ENCODE data around the gene TBC1D17.

Gene TBC1D17

GRCh38 chr19:49848938-49849337 lies 28.6 kb upstream of the TBC1D17 start:
- DNase-seq (ENCODE audit: low read depth), result no peak

DNA sequence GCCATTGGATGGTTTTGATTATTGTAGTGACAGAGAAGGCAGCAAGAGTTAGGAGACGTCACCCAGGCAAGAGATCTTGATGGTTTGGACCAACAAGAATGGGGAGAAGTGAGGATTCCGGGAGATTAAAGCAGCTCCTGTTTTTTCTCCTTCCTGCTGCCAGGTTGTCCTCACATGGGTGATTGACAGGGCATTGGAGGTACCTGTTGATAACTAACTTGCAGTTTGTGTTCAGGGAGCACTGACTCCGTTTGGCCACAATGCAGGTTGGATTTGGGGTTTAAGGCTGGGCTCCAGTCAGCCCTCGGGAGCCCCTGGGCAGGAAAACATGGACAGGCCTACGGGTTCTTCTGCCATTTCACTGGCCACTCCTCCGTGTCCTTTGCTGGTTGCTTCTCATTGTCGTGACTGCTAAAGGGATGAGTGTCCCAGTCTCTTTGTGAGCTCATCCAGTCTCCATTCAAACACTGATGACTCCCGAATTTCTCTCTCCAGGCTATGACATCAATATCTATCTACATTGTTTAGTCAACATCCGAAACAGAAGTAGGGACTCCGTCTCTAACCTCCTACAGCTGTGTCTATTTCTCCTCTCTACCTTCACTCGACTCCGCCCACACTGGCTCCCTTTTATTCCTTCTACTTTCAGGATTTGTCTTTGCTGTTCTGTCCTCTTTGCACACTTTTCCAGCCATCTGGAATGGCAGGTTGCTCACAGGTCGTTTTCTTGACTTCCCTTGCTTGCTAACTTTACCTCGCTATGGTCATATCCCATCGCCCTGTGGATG lies 27.9 kb upstream of the TBC1D17 start:
- DNase-seq (ENCODE audit: low read depth), result no peak

GRCh38 chr19:49850221-49850486 lies 27.3 kb upstream of the TBC1D17 start:
- DNase-seq (ENCODE audit: low read depth), result no peak

GRCh38 chr19:49850487-49851342 lies 26.8 kb upstream of the TBC1D17 start, which contains the start of gene PTOV1:
PTOV1 (plus strand) TSS chr19:49851159.
- DNase-seq (ENCODE audit: low read depth), result peak; percentile 81

- no peak for DNase-seq (ENCODE audit: low read depth)
Observed at GRCh38 chr19:49851456-49852259, 25.8 kb upstream of the TBC1D17 start.

DNA sequence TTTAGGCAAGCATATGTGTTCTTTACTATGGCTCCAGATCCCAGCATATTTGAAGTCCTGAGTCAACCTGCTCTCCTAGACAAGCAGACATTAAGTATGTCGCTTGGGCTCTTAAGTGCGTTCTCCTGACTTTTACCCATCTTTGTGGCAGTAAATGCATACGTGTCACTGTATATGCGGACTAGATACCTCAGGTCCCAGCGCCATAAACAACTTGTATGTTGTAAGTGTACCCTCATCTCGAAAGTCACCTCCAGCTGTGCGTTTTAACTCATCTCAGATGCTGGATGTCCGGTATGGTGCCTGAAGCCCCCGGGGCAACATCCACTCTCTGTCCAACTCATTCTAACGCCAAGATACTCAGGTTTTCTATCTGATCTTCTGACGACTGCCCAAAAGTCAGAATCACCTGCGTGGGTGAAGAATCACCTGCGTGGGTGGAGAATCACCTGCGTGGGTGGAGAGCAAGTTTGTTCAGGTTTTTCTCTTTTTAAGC lies 24.8 kb upstream of the TBC1D17 start:
- DNase-seq (ENCODE audit: low read depth), result no peak

- no peak for DNase-seq (ENCODE audit: low read depth)
Observed at GRCh38 chr19:49853852-49854377, 23.6 kb upstream of the TBC1D17 start.

DNA sequence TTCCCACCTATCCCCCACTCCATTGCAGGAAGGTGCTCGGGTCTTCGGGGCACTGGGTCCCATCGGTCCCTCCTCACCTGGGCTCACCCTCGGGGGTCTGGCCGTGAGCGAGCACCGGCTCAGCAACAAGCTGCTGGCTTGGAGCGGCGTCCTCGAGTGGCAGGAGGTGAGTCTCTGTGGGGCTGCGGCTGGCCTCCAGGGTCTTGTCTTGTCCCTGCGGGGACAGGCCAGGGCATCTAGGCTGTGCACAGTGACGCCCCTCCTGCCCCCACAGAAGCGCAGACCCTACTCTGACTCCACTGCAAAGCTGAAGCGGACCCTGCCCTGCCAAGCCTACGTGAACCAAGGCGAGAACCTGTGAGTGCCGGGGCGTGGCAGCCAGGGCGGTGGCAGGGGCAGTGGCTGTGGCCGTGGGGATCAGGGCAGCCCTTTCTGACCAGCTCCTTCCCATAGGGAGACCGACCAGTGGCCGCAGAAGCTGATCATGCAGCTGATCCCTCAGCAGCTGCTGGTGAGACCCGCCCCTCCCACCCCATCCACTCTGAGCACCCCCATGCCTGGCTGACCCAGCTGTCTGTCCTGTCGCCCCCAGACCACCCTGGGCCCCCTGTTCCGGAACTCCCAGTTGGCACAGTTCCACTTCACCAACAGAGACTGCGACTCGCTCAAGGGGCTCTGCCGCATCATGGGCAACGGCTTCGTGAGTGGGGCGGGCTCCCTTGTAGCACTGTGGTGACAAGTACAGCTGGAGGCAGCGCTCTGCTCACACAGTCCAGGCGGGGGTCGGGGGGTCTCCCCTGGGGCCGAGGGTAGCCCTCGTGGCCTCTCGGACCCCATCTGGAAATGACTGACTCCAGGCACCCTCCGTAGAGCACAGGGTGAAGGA lies 22.9 kb upstream of the TBC1D17 start:
- no peak for DNase-seq (ENCODE audit: low read depth)

GRCh38 chr19:49855277-49855675 lies 22.2 kb upstream of the TBC1D17 start:
- no peak for DNase-seq (ENCODE audit: low read depth)

GRCh38 chr19:49855676-49856573 lies 21.6 kb upstream of the TBC1D17 start:
- DNase-seq (ENCODE audit: low read depth), result no peak

DNA sequence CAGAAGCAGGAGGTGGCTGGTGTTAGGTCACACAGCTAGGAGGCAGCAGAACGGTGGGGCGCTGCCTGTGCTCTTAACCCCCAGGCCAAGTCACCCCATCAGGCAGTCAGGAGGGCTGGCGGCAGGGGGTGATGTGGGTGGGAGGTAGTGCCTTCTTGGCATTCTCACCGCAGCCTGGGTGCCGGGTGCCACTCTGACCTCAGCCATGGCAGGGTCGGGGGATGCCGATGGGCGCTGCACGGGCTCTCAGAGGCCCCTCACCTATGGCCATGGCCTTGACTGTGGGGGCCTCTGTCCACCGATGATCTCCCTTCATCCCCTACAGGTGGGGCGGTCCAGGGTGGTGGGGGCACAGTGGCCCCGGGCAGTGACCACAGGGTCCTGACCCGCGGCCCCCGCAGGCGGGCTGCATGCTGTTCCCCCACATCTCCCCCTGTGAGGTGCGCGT lies 20.9 kb upstream of the TBC1D17 start:
- DNase-seq (ENCODE audit: low read depth), result no peak

- DNase-seq (ENCODE audit: low read depth), result no peak
Observed at GRCh38 chr19:49857061-49857837, 20.3 kb upstream of the TBC1D17 start.

DNA sequence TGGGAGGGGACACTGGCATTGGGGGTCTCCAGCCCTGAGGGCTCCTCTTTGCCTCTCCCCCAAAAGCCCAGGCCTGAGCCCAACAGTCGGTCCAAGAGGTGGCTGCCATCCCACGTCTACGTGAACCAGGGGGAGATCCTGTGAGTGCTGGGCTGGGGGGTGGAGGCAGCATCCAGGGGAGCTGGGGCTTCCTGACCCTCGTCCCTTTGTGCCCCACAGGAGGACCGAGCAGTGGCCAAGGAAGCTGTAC lies 19.7 kb upstream of the TBC1D17 start:
- DNase-seq (ENCODE audit: low read depth), result no peak

DNA sequence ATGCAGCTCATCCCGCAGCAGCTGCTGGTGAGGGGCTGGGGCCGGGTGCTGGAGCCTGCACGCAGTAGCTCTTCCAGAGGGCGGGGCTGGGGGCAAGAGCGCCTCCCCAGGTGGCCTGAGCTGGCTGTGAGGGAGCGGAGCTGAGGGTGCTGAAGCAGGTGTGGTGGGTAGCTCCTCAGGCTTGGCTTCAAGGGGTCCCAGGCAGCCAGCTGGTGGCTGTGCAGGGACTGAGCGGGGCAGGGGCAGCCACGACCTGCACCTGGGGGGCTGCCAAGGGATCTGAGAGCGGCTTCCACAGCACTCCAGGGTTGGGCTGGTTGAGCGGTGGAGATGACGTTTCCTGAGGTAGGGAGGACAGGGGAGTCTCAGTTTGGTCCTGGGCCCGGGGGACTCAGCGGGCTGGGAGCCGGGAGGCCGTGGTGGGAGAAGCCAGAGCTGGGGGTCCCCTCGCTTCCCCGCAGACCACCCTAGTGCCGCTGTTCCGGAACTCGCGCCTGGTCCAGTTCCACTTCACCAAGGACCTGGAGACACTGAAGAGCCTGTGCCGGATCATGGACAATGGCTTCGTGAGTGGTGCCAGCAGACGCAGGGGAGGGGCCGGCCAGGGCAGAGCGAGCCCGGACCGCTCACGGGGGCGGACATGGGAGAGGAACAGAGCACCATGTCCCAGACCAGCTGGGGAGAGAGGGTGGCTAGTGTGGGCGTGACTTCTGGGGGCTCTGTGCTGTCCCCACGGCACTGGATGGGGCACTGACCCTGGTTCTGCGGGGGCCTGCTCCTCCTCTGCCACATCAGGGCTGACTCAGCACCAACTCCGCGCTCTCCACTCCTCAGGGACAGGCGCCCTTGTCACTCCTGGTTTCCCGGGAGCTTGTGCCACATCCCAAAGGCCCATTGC lies 19.2 kb upstream of the TBC1D17 start:
- DNase-seq (ENCODE audit: low read depth), result no peak

DNA sequence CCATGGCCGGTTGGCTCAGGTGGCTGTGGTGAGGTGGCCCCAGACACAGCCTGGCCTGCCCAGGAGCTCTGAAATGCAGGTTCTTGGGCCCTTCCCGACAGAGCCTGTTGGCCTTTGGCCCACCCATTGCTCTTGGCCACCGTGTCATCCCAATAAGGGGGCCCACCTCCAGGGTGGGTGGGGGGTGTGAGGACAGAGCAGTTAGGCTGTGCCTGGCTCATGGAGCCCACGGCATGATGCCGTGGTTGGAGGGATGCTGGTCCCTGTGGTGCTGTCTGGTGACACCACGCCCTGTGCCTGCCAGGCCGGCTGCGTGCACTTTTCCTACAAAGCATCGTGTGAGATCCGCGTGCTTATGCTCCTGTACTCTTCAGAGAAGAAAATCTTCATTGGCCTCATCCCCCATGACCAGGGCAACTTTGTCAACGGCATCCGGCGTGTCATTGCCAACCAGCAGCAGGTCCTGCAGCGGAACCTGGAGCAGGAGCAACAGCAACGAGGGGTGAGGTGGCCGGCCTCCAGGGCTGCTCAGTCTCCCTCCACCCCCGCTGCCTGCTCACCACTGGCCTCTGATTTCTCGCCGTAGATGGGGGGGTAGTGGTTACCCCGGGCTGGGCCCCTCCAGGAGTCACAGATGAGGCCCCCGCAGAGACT lies 17.7 kb upstream of the TBC1D17 start:
- DNase-seq (ENCODE audit: low read depth), result no peak

- no peak for DNase-seq (ENCODE audit: low read depth)
Observed at GRCh38 chr19:49860336-49861102, 17.0 kb upstream of the TBC1D17 start.

GRCh38 chr19:49861107-49861506 lies 16.4 kb upstream of the TBC1D17 start:
- peak; percentile 35 for DNase-seq (ENCODE audit: low read depth)

Data from fibroblast of the conjunctiva (primary cell).